ENCODE results near the gene TMEM255B.

Gene TMEM255B

GRCh38 chr13:113814435-113814821, 55.4 kb downstream of the TMEM255B start:
- Histone ChIP-seq H3K4me2 (ENCODE audit: low read depth, low read length) (no peak overlapping the region), H3K4me1 (ENCODE audit: low read length) (peaks cover 9% of the 10 kb centered on the region), H3F3A (ENCODE audit: insufficient read depth, low read length) (peaks cover 22% of the 10 kb centered on the region), H3K79me2 (ENCODE audit: low read length) (no peaks in the 10 kb centered on the region), H3K27me3 (replicated peaks; ENCODE audit: insufficient read depth, low read length) (no peaks in the 10 kb centered on the region), H3K4me3 (ENCODE audit: low read length) (no peak overlapping the region), H3K9me2 (replicated peaks; ENCODE audit: insufficient read depth, low read length) (no peaks in the 10 kb centered on the region), H3K36me3 (replicated peaks; ENCODE audit: insufficient read depth, low read length) (no peaks in the 10 kb centered on the region), H4K20me1 (ENCODE audit: insufficient read depth, low read length) (no peaks in the 10 kb centered on the region), H3K9ac (ENCODE audit: low read length) (no peak overlapping the region), H3K27ac (ENCODE audit: low read length) (no peak overlapping the region), H2AFZ (ENCODE audit: low read length) (no peak overlapping the region), H3K9me3 (replicated peaks; ENCODE audit: insufficient read depth, low read length) (no peaks in the 10 kb centered on the region)
- TF ChIP-seq EZH2 (optimal IDR thresholded peaks at IDR 0.05; ENCODE audit: low read depth, low read length) (no peak), CTCF (IDR thresholded peaks at IDR 0.05; ENCODE audit: low read length) (no peak), EZH2phosphoT487 (IDR thresholded peaks at IDR 0.05; ENCODE audit: low read length) (no peak)
- no peak for DNase-seq

DNA sequence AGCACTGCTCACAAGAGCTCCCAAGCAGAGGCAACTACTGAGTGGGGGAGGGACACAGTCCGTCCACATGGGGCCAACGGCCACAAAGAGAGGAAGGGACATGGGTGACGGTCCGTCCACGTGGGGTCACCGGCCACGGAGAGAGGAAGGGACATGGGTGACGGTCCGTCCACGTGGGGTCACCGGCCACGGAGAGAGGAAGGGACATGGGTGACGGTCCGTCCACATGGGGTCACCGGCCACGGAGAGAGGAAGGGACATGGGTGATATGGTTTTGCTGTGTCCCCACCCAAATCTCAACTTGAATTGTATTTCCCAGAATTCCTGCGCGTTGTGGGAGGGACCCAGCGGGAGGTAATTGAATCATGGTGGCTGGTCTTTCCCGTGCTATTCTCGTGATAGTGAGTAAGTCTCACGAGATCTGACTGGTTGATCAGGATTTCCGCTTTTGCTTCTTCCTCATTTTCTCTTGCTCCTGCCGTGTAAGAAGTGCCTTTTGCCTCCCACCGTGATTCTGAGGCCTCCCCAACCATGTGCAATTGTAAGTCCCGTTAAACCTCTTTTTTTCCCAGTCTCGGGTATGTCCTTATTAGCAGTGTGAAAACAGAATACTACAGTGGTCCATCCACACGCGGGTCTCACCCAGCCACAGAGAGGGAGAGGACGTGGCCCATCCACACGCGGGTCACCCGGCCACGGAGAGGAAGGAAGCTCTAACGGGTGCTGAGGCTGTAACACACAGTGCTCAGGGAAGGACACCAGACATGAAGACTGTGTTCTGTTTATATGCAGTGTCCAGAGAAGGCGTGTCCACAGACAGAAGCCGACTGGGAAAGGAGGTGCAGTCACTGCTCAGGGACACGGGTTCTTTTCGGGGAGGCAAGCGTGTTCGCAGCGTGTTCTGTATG, 56.4 kb downstream of the TMEM255B start:
- H3K9me2 ChIP-seq (replicated peaks; ENCODE audit: insufficient read depth, low read length), result no peaks in the 10 kb centered on the region
- no peak overlapping the region for H3K4me2 ChIP-seq (ENCODE audit: low read depth, low read length)
- no peaks in the 10 kb centered on the region for H3K27me3 ChIP-seq (replicated peaks; ENCODE audit: insufficient read depth, low read length)
- TF ChIP-seq EZH2phosphoT487 (IDR thresholded peaks at IDR 0.05; ENCODE audit: low read length) (no peak), EZH2 (optimal IDR thresholded peaks at IDR 0.05; ENCODE audit: low read depth, low read length) (no peak), CTCF (IDR thresholded peaks at IDR 0.05; ENCODE audit: low read length) (no peak)
- H3K4me3 ChIP-seq (ENCODE audit: low read length), result no peak overlapping the region
- no peaks in the 10 kb centered on the region for H4K20me1 ChIP-seq (ENCODE audit: insufficient read depth, low read length)
- no peak overlapping the region for H3K9ac ChIP-seq (ENCODE audit: low read length)
- H3K9me3 ChIP-seq (replicated peaks; ENCODE audit: insufficient read depth, low read length), result no peaks in the 10 kb centered on the region
- peaks cover 31% of the 10 kb centered on the region for H3F3A ChIP-seq (ENCODE audit: insufficient read depth, low read length)
- no peak for DNase-seq
- H3K36me3 ChIP-seq (replicated peaks; ENCODE audit: insufficient read depth, low read length), result no peaks in the 10 kb centered on the region
- H2AFZ ChIP-seq (ENCODE audit: low read length), result no peak overlapping the region
- no peaks in the 10 kb centered on the region for H3K79me2 ChIP-seq (ENCODE audit: low read length)
- H3K27ac ChIP-seq (ENCODE audit: low read length), result no peak overlapping the region
- peaks cover 9% of the 10 kb centered on the region for H3K4me1 ChIP-seq (ENCODE audit: low read length)

GRCh38 chr13:113816254-113816929, 57.4 kb downstream of the TMEM255B start:
- Histone ChIP-seq H3K9me3 (replicated peaks; ENCODE audit: insufficient read depth, low read length) (no peaks in the 10 kb centered on the region), H3K9ac (ENCODE audit: low read length) (no peak overlapping the region), H2AFZ (ENCODE audit: low read length) (no peak overlapping the region), H3K79me2 (ENCODE audit: low read length) (no peaks in the 10 kb centered on the region), H3K4me3 (ENCODE audit: low read length) (no peak overlapping the region), H4K20me1 (ENCODE audit: insufficient read depth, low read length) (no peaks in the 10 kb centered on the region), H3K36me3 (replicated peaks; ENCODE audit: insufficient read depth, low read length) (no peaks in the 10 kb centered on the region), H3K4me1 (ENCODE audit: low read length) (peaks cover 9% of the 10 kb centered on the region), H3K9me2 (replicated peaks; ENCODE audit: insufficient read depth, low read length) (no peaks in the 10 kb centered on the region), H3K27ac (ENCODE audit: low read length) (no peak overlapping the region), H3K27me3 (replicated peaks; ENCODE audit: insufficient read depth, low read length) (no peaks in the 10 kb centered on the region), H3K4me2 (ENCODE audit: low read depth, low read length) (no peak overlapping the region), H3F3A (ENCODE audit: insufficient read depth, low read length) (peaks cover 41% of the 10 kb centered on the region)
- no peak for TF ChIP-seq EZH2 (optimal IDR thresholded peaks at IDR 0.05; ENCODE audit: low read depth, low read length)
- no peak for TF ChIP-seq EZH2phosphoT487 (IDR thresholded peaks at IDR 0.05; ENCODE audit: low read length)
- no peak for TF ChIP-seq CTCF (IDR thresholded peaks at IDR 0.05; ENCODE audit: low read length)
- no peak for DNase-seq
